WTC11 (cell line): ENCODE measurements around the gene SLC29A1. TPM values are rescaled to one million over a fixed set of nuclear protein-coding genes. Genes with fewer than 3 reads are reported as not detected.

ENCODE experiments used
- ATAC-seq: fragments of 200-7000 bp; cut with Tn5 transposase; 2 replicates; pipeline ENCODE4 v1.10.0; 2021; ENCODE audit warnings: mild to moderate bottlenecking, moderate library complexity
- CTCF ChIA-PET: fragments of 300-600 bp; sonication (Branson Sonifier 250); formaldehyde crosslinking; loops from one replicate; lab custom pipeline; 2021; ENCODE audit warnings: antibody characterized with exemption; lab: Charles Lee
- POLR2A ChIA-PET: fragments of 350-600 bp; sonication (Branson Sonifier 250); formaldehyde crosslinking; loops from one replicate; lab custom pipeline; 2021; ENCODE audit warnings: antibody characterized with exemption; lab: Charles Lee
- DNase-seq: peaks from one replicate; pipeline ENCODE4 v3.0.0; 2021; ENCODE audit warnings: low spot score
- H3K27ac Mint-ChIP-seq: 2 replicates; pipeline ENCODE4 v1.8.0; 2021; ENCODE audit warnings: mixed read lengths
- H3K27me3 Mint-ChIP-seq: 2 replicates; pipeline ENCODE4 v1.8.0; 2021; ENCODE audit warnings: low read depth, mild to moderate bottlenecking, moderate library complexity, mixed read lengths
- H3K36me3 Mint-ChIP-seq: 2 replicates; pipeline ENCODE4 v1.8.0; 2021; ENCODE audit warnings: mixed read lengths
- H3K4me1 Mint-ChIP-seq: 2 replicates; pipeline ENCODE4 v1.8.0; 2022; ENCODE audit warnings: mixed read lengths
- H3K4me3 Mint-ChIP-seq: 2 replicates; pipeline ENCODE4 v1.8.0; 2021; ENCODE audit warnings: mild to moderate bottlenecking, moderate library complexity, mixed read lengths
- H3K9me3 Mint-ChIP-seq: 2 replicates; pipeline ENCODE4 v1.8.0; 2021; ENCODE audit warnings: mixed read lengths
- AFF4 ChIP-seq: sonication (generic); formaldehyde crosslinking; IDR thresholded peaks from 2 replicates; pipeline ENCODE4 v1.8.1; 2023; ENCODE audit warnings: mild to moderate bottlenecking, missing genetic modification reagents, borderline replicate concordance
- ARID4B ChIP-seq: sonication (generic); formaldehyde crosslinking; IDR thresholded peaks from 2 replicates; pipeline ENCODE4 v1.8.0; 2023; ENCODE audit warnings: missing genetic modification reagents, mild to moderate bottlenecking, borderline replicate concordance
- ATF3 ChIP-seq: sonication (generic); formaldehyde crosslinking; conservative IDR thresholded peaks from 2 replicates; pipeline ENCODE4 v1.8.1; 2022; ENCODE audit warnings: mild to moderate bottlenecking, missing genetic modification reagents
- FOXJ3 ChIP-seq: sonication (generic); formaldehyde crosslinking; IDR thresholded peaks from 2 replicates; pipeline ENCODE4 v1.9.0; 2021; ENCODE audit warnings: missing genetic modification reagents, mild to moderate bottlenecking, borderline replicate concordance
- IRF2 ChIP-seq: sonication (generic); formaldehyde crosslinking; IDR thresholded peaks from 2 replicates; pipeline ENCODE4 v1.8.0; 2022; ENCODE audit warnings: low read depth, missing genetic modification reagents, borderline replicate concordance
- NFE2L1 ChIP-seq: sonication (generic); formaldehyde crosslinking; IDR thresholded peaks from 2 replicates; pipeline ENCODE4 v1.8.1; 2023; ENCODE audit warnings: missing genetic modification reagents
- NR2C2 ChIP-seq: sonication (generic); formaldehyde crosslinking; IDR thresholded peaks from 2 replicates; pipeline ENCODE4 v1.8.0; 2022; ENCODE audit warnings: mild to moderate bottlenecking, missing genetic modification reagents
- OVOL2 ChIP-seq: fragments of 250-450 bp; sonication (Bioruptor Pico); IDR thresholded peaks from 2 replicates; pipeline ENCODE4 v1.9.0; 2021; ENCODE audit warnings: mild to moderate bottlenecking, borderline replicate concordance
- PRDM15 ChIP-seq: sonication (generic); formaldehyde crosslinking; IDR thresholded peaks from 2 replicates; pipeline ENCODE4 v1.8.0; 2022; ENCODE audit warnings: missing genetic modification reagents
- TP53 ChIP-seq: sonication (generic); formaldehyde crosslinking; IDR thresholded peaks from 2 replicates; pipeline ENCODE4 v1.8.1; 2023; ENCODE audit warnings: mild to moderate bottlenecking, missing genetic modification reagents
- ZNF138 ChIP-seq: sonication (generic); formaldehyde crosslinking; conservative IDR thresholded peaks from 2 replicates; pipeline ENCODE4 v1.8.1; 2022; ENCODE audit warnings: mild to moderate bottlenecking, moderate library complexity, missing genetic modification reagents
- ZNF317 ChIP-seq: sonication (generic); formaldehyde crosslinking; IDR thresholded peaks from 2 replicates; pipeline ENCODE4 v1.8.1; 2023; ENCODE audit warnings: low read depth, mild to moderate bottlenecking, moderate library complexity, missing genetic modification reagents, borderline replicate concordance
- total RNA-seq: library from RNA; stranded (reverse); gene quantifications from 3 replicates; pipeline ENCODE4 v1.2.3, GENCODE V29; 2021
- TF ChIP-seq, protein P1 (sequence below): sonication (generic); formaldehyde crosslinking; IDR thresholded peaks from 2 replicates; pipeline ENCODE4 v1.8.0; 2022; ENCODE audit warnings: mild to moderate bottlenecking, missing genetic modification reagents
- TF ChIP-seq, protein P2 (sequence below): sonication (generic); formaldehyde crosslinking; IDR thresholded peaks from 2 replicates; pipeline ENCODE4 v1.8.0; 2022; ENCODE audit warnings: mild to moderate bottlenecking, missing genetic modification reagents
- TF ChIP-seq, protein P3 (sequence below): sonication (generic); formaldehyde crosslinking; IDR thresholded peaks from 2 replicates; pipeline ENCODE4 v1.8.1; 2023; ENCODE audit warnings: mild to moderate bottlenecking, missing genetic modification reagents, moderate library complexity
- TF ChIP-seq, protein P4 (sequence below): fragments of 250-450 bp; sonication (Bioruptor Pico); IDR thresholded peaks from 2 replicates; pipeline ENCODE4 v1.9.0; 2021; ENCODE audit warnings: moderate library complexity, mild to moderate bottlenecking, inconsistent platforms, borderline replicate concordance

SLC29A1 gene
- total RNA-seq, 1 experiment from 2014 or later, result 139 TPM

- peaks cover 56% of the 10 kb centered on the region for H3K36me3 Mint-ChIP-seq
- TF ChIP-seq, protein P1, sequence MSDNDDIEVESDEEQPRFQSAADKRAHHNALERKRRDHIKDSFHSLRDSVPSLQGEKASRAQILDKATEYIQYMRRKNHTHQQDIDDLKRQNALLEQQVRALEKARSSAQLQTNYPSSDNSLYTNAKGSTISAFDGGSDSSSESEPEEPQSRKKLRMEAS (CRISPR knock-in tag), result peak; percentile 75; the same call in 1 of the 2 replicates
- TF ChIP-seq NR2C2, result no peak
- TF ChIP-seq ZNF138, result no peak
- no peak for TF ChIP-seq FOXJ3 (CRISPR knock-in tag)
- TF ChIP-seq, protein P2, sequence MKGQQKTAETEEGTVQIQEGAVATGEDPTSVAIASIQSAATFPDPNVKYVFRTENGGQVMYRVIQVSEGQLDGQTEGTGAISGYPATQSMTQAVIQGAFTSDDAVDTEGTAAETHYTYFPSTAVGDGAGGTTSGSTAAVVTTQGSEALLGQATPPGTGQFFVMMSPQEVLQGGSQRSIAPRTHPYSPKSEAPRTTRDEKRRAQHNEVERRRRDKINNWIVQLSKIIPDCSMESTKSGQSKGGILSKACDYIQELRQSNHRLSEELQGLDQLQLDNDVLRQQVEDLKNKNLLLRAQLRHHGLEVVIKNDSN, result no peak
- TF ChIP-seq ATF3 (CRISPR knock-in tag), result no peak
- TF ChIP-seq, protein P3, sequence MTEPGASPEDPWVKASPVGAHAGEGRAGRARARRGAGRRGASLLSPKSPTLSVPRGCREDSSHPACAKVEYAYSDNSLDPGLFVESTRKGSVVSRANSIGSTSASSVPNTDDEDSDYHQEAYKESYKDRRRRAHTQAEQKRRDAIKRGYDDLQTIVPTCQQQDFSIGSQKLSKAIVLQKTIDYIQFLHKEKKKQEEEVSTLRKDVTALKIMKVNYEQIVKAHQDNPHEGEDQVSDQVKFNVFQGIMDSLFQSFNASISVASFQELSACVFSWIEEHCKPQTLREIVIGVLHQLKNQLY (CRISPR knock-in tag), result no peak
- no peak for TF ChIP-seq PRDM15
- TF ChIP-seq TP53 (CRISPR knock-in tag), result no peak
- TF ChIP-seq ARID4B (CRISPR knock-in tag), result no peak
- TF ChIP-seq, protein P4, sequence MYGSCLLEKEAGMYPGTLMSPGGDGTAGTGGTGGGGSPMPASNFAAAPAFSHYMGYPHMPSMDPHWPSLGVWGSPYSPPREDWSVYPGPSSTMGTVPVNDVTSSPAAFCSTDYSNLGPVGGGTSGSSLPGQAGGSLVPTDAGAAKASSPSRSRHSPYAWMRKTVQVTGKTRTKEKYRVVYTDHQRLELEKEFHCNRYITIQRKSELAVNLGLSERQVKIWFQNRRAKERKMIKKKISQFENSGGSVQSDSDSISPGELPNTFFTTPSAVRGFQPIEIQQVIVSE, result no peak
- no peak for TF ChIP-seq AFF4 (CRISPR knock-in tag)
- TF ChIP-seq OVOL2 (CRISPR knock-in tag), result no peak
- no peak for TF ChIP-seq ZNF317 (CRISPR knock-in tag)
- TF ChIP-seq IRF2 (CRISPR knock-in tag), result no peak
- peak; percentile 40; the same call in 1 of the 2 replicates for TF ChIP-seq NFE2L1
These were observed 24.2 kb downstream of the SLC29A1 start for GRCh38 chr6:44247338-44248302.

More at GRCh38 chr6:44247338-44248302, 24.2 kb downstream of the SLC29A1 start:
- CTCF ChIA-PET, result interaction anchor here (1.0 to 7.2 kb wide), 9 partner anchors 8 to 388 kb away, joined by 3 to 80 read pairs (median 4); partner anchors contain the start of genes AARS2 and SLC35B2
- peak overlapping the region; percentile 99 for H3K4me3 Mint-ChIP-seq
- H3K4me1 Mint-ChIP-seq, result peaks cover 39% of the 10 kb centered on the region
- H3K27ac Mint-ChIP-seq, result peak overlapping the region; percentile 99
- POLR2A ChIA-PET, result interaction anchor here (1.1 to 4.9 kb wide), 14 partner anchors 8 to 618 kb away, joined by 3 to 83 read pairs (median 8); partner anchors contain the start of genes AARS2, MYMX, SLC29A1 and SLC35B2
- H3K9me3 Mint-ChIP-seq, result no peaks in the 10 kb centered on the region
- H3K27me3 Mint-ChIP-seq, result peaks cover 4% of the 10 kb centered on the region; the same call in 1 of the 2 replicates
- DNase-seq, result peak; percentile 41
- no peak for ATAC-seq
